ENCODE data around the gene ANAPC13.

Gene ANAPC13

DNA sequence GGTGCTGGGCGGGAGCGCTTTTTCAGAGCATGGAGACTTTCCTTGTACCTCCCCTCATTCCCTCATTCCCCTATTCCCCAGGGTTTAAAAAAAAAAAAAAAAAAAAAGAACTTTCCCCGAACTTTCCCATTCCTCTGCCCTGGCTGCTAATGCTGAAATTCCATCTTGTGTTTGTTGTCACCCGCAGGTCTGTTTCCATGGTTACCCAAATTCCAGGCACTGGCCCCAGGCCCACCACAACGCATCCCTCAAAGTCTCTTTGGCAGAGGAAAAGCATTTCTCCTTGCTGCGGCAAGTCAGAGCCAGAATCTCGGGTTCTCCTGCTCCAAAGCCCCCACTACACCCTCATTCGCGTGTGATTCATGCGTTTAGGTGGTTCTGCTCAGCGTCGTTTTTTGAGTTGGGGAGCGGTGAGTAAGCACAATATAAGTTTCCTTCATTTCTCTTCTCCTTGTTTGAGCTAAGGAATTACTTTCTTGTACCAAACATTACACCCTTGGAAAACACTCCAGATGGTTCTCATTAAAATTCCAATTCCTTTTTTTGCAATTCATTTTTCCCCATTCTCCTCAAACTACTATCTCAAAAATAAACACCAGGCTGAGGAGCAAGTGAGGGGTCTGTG, 21.6 kb downstream of the ANAPC13 start:
- H3K9me3 ChIP-seq (ENCODE audit: insufficient read depth, low read length) = no peaks in the 10 kb centered on the region
- no peaks in the 10 kb centered on the region for H3K27me3 ChIP-seq (ENCODE audit: low read length)
- no peak overlapping the region for H2AFZ ChIP-seq (ENCODE audit: low read depth, low read length, severe bottlenecking)
- H3K9ac ChIP-seq (ENCODE audit: low read length) = no peak overlapping the region
- no peak for TF ChIP-seq CTCF (IDR thresholded peaks at IDR 0.05; ENCODE audit: insufficient read depth, low read length, poor library complexity, severe bottlenecking)
- no peak for TF ChIP-seq EZH2phosphoT487 (conservative IDR thresholded peaks at IDR 0.05; ENCODE audit: low read length)
- no peaks in the 10 kb centered on the region for H3K79me2 ChIP-seq (ENCODE audit: insufficient read depth, low read length)
- H3K9me2 ChIP-seq (replicated peaks; ENCODE audit: insufficient read depth, low read length) = no peaks in the 10 kb centered on the region
- H3F3A ChIP-seq (ENCODE audit: insufficient read depth) = no peaks in the 10 kb centered on the region
- H3K4me3 ChIP-seq (ENCODE audit: insufficient read depth, low read length, poor library complexity, severe bottlenecking) = no peak overlapping the region
- H3K27ac ChIP-seq (ENCODE audit: low read depth, low read length) = no peak overlapping the region
- H3K4me2 ChIP-seq (ENCODE audit: low read depth, low read length, poor library complexity, severe bottlenecking) = no peak overlapping the region
- H4K20me1 ChIP-seq (ENCODE audit: low read depth, low read length) = no peaks in the 10 kb centered on the region
- no peaks in the 10 kb centered on the region for H3K36me3 ChIP-seq (ENCODE audit: low read length)

DNA sequence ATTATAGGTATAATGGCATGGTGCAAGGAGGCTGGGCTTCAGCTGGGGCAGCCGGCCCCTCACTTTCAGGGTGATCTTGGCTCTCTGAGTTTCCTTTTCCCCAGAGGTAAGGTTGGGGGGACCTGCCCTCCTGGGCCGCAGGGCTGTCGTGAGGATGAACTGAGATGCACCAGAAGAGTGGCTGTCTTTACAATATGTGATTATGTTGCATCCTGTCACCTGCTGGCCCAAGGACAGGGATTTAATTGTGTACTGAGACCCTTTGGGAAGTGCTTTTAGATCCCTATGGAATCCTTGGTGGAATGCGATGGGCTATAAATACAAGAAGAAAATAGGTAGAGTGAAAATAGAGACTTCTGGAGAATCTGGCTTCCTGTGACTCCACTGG, 22.1 kb downstream of the ANAPC13 start:
- Histone ChIP-seq H3K27me3 (ENCODE audit: low read length) (no peaks in the 10 kb centered on the region), H3K36me3 (ENCODE audit: low read length) (no peaks in the 10 kb centered on the region), H3K4me3 (ENCODE audit: insufficient read depth, low read length, poor library complexity, severe bottlenecking) (no peak overlapping the region), H3K9ac (ENCODE audit: low read length) (no peak overlapping the region), H3F3A (ENCODE audit: insufficient read depth) (no peaks in the 10 kb centered on the region), H3K79me2 (ENCODE audit: insufficient read depth, low read length) (no peaks in the 10 kb centered on the region), H4K20me1 (ENCODE audit: low read depth, low read length) (no peaks in the 10 kb centered on the region), H3K9me2 (replicated peaks; ENCODE audit: insufficient read depth, low read length) (no peaks in the 10 kb centered on the region), H2AFZ (ENCODE audit: low read depth, low read length, severe bottlenecking) (no peak overlapping the region), H3K9me3 (ENCODE audit: insufficient read depth, low read length) (no peaks in the 10 kb centered on the region), H3K4me2 (ENCODE audit: low read depth, low read length, poor library complexity, severe bottlenecking) (no peak overlapping the region), H3K27ac (ENCODE audit: low read depth, low read length) (no peak overlapping the region)
- no peak for TF ChIP-seq CTCF (IDR thresholded peaks at IDR 0.05; ENCODE audit: insufficient read depth, low read length, poor library complexity, severe bottlenecking)
- TF ChIP-seq EZH2phosphoT487 (conservative IDR thresholded peaks at IDR 0.05; ENCODE audit: low read length) = no peak

DNA sequence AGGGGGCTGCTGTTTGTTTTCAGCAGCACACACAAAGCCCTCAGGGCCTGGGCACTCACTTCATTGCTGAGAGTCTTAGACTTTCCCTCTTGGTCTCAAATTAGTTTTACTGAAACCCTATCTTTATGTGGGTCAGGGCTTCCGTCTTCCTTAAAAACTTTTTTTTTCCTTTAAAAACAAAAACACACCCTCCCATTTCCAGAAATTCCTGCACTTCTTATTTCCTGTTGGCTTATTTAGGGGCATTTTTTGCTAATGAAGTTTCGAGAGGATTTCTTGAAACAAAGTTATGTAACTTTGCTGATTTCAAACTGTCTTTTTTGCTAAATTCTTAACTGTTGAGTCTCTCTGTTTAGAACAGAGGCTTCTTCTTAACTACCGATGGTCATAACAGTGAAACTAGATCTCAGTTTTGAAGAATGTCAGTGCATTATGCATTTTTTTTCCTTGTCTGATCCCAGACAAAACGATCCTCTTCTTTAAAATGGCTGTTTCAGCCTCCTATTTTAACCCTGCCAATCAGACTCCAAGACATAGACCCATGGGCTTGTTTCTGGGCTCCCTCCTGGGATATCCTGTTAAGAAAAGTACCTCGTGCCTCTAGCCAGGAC, 23.3 kb downstream of the ANAPC13 start:
- Histone ChIP-seq H3K27ac (ENCODE audit: low read depth, low read length) (no peak overlapping the region), H3K36me3 (ENCODE audit: low read length) (no peaks in the 10 kb centered on the region), H2AFZ (ENCODE audit: low read depth, low read length, severe bottlenecking) (no peak overlapping the region), H3K4me2 (ENCODE audit: low read depth, low read length, poor library complexity, severe bottlenecking) (no peak overlapping the region), H3K9ac (ENCODE audit: low read length) (no peak overlapping the region), H3K79me2 (ENCODE audit: insufficient read depth, low read length) (no peaks in the 10 kb centered on the region), H3K9me2 (replicated peaks; ENCODE audit: insufficient read depth, low read length) (no peaks in the 10 kb centered on the region), H3K9me3 (ENCODE audit: insufficient read depth, low read length) (no peaks in the 10 kb centered on the region), H3K4me3 (ENCODE audit: insufficient read depth, low read length, poor library complexity, severe bottlenecking) (no peak overlapping the region), H3K27me3 (ENCODE audit: low read length) (no peaks in the 10 kb centered on the region), H3F3A (ENCODE audit: insufficient read depth) (no peaks in the 10 kb centered on the region), H4K20me1 (ENCODE audit: low read depth, low read length) (no peaks in the 10 kb centered on the region)
- TF ChIP-seq EZH2phosphoT487 (conservative IDR thresholded peaks at IDR 0.05; ENCODE audit: low read length) = no peak
- TF ChIP-seq CTCF (IDR thresholded peaks at IDR 0.05; ENCODE audit: insufficient read depth, low read length, poor library complexity, severe bottlenecking) = no peak
